HG03571 (cell line): ENCODE measurements around the gene ID3.

Experiments used
- ATAC-seq: cut with Tn5 transposase; IDR thresholded peaks from one replicate; pipeline ENCODE4 v1.9.1; 2021; ENCODE audit not compliant: unreplicated experiment

Gene ID3

GRCh38 chr1:23566304-23566703 lies 7.0 kb upstream of the ID3 start:
- no peak for ATAC-seq

DNA sequence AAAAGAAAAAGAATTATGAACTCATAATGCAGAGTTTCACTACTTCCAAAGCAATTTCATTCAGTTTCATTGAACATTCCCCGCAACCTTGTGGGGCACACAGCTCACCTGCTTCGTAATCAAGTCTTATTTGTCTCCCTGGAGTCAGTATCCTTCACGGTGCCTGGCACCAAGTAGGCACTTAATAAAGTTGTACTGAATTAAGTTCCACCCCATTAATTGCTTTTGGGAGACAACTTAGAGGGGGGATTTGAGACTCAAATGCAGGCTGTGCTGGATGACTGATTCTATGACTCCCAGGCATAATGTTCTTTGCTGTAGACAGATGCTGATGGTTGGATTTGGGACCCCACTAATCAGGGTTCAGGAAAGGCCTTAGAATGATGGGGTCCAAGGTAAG lies 6.5 kb upstream of the ID3 start:
- no peak for ATAC-seq

DNA sequence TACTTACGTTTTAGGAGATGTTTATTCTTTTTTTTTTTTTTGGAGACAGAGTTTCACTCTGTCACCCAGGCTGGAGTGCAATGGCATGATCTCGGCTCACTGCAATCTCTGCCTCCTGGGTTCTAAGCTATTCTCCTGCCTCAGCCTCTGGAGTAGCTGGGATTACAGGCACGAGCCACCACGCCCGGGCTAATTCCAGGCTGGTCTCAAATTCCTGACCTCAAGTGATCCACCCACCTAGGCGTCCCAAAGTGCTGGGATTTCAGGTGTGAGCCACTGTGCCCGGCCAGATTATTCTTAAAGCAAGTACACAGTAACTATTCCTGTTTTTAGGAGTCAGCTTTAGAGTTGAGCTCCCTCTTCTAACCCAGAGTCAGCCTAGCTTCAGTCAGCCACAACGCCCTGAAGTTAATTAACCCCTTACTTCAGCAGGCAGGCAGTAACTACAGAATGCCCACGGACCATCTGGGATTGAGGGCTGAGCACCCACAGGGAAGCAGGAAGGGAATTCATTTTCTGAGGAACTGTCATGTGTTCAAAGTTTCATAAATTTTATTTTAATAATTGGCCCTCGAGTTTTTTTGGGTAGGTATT lies 5.3 kb upstream of the ID3 start:
- ATAC-seq: no peak

GRCh38 chr1:23563755-23564374 lies 4.6 kb upstream of the ID3 start:
- no peak for ATAC-seq

- ATAC-seq: no peak
Measured at GRCh38 chr1:23563003-23563402, 3.7 kb upstream of the ID3 start.

DNA sequence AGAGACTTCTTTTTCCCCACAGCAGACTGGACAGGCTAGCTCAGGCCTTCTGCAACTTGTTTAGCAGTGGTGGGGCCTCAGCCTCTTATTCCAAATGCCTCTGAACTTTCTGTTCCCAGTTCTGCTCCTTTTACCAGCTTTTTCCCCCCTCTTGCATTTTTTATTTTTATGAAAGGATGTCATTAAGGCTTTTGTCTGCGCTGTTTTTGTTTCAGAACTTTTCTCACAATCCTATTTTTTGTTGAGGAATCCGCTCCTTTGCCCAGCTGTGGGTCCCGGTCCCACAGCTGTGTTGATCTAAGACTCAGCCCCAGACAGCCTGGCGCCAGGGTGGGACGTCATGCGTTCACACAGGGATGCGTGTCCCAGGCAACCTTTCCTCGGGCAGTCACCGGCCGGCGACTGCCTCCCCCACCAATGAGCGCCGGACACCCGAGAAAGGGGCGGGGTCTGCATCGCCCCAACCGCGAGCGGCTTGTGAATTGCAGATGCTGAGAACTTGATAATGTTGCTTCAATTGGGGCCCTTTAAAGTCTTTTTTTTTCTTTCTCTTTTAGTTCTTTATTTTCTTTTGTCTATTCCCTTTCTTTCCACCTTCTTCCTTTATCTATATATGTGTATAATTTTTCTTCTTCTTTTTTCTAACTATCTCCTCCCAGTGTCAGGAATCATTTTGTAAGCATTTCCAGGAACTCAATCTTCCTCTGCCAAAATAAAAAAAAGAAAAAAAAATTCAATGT lies 3.0 kb upstream of the ID3 start:
- no peak for ATAC-seq

- no peak for ATAC-seq
Measured at GRCh38 chr1:23561813-23562100, 2.5 kb upstream of the ID3 start.

- no peak for ATAC-seq
Measured at GRCh38 chr1:23561076-23561812, 1.9 kb upstream of the ID3 start.

DNA sequence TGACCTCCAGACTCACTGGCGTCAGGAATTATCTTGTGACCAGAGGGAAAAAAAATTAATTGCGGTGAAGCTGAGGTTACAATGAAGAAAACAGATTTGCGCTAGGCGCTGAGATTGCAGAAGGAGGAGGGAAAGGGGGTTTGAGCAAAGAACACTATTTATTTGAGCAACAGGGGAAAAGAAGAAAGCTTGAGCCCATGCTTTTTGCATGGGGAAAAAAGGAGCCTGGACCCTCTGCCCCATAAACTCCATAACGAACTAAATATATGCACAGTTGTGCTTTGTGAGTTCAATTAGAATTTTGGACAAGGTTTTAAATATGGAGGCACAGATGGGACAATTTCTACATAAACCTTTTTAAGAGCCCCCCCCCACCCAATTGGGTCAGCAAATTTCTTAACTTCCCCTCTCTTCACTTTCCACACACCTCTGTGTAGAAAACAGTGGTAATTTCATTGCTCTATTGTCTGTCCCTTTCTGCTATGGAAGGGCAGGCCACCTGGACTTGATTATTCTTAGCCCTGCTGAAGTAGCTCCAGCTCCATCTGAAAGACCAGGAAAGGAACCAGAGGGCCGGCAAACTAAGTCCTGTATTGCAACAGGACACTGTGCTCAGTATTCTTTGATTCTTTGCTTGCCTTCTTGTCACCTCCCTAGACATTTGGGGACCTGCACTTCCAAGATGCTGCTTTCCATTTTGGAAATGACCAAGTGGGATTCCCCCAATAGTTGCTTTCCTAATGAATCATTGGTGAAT lies 862 bp upstream of the ID3 start:
- no peak for ATAC-seq

GRCh38 chr1:23558872-23559135 lies 497 bp downstream of the ID3 start:
- no peak for ATAC-seq

GRCh38 chr1:23558140-23558871 lies 995 bp downstream of the ID3 start:
- ATAC-seq: no peak

DNA sequence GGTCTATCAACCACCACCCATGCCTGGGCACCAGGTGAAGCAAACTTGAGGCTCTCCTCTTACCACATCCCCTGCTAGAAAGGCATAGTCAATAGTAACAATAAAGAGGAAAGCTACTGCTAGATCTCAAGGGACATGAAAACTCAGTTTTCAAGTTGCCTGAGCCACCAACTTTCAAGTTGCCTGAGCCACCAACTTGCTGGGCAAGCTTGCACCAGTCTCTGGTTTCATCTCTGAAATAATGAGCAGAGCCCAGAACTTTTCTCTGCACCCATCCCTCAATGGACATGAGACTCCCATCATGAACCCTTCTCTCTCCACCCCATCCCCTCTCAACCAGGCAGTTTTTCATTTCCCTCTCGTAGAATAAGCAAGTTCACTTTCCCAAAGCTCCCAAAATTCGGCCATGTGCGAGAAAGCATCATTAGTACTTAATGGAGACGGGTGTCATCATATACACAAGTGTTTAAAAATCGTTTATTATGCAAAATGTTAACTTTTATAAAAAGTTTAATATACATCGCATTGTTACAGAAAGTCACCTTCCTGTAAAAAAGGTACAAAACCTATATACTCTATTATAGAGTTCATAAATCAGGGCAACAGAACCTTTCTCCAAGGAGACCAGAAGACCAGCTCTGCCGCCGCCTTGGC lies 1.7 kb downstream of the ID3 start:
- no peak for ATAC-seq

- no peak for ATAC-seq
Measured at GRCh38 chr1:23556635-23557470, 2.4 kb downstream of the ID3 start.

GRCh38 chr1:23555986-23556634 lies 3.2 kb downstream of the ID3 start:
- ATAC-seq: no peak

- no peak for ATAC-seq
Measured at GRCh38 chr1:23555270-23555985, 3.9 kb downstream of the ID3 start.

DNA sequence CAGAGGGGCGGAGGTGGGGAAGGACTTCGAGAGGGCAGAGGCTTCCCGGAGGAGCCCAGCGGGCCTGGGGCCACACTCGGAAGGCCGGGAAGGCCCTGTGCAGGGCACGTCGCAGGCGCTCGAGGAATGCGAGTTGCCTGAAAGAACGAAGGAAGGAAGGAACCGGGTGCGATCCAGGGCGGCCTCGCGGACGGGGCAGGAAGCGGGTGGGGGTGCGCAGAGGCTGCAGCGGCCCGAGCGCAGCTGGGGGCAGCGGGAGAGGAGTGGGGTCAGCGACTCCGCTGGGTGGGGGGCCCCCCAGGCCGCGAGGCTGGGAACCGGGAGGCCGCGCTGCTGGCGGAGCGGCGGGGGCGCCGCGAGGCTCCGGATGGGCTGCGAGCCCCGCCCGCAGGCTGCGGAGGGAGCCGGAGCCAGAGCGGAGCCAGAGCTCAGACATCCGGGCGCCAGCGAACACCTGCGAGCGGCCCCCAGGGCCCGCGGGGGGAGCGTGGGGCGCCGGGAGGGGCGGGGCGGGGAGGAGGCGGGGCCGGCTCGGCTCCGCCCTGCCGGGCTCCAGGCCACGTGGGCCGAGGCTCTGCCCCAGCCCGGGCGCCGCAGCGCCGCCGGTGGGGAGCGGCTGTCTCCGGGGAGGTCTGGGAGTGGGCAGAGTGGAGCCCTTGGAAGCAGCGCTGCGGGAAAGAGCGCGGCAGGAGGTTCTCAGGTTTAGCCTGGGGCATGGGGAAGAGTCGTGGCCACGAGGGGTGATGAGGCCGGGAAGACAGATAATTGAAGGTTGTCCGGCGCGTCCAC lies 4.6 kb downstream of the ID3 start:
- peak; percentile 40 for ATAC-seq

GRCh38 chr1:23554127-23554480 lies 5.2 kb downstream of the ID3 start:
- no peak for ATAC-seq
